NCI-H2196 (cell line): ENCODE results near the gene FRMD1.

Experiments
- DNase-seq: peaks from one replicate; lab custom pipeline; 2025; ENCODE audit not compliant: unreplicated experiment; lab: John Stamatoyannopoulos, UW

The FRMD1 gene

GRCh38 chr6:168030218-168030746, 48.7 kb downstream of the FRMD1 start:
- no peak for DNase-seq

- DNase-seq, result no peak
Observed at GRCh38 chr6:168029459-168030217, 49.4 kb downstream of the FRMD1 start.

- no peak for DNase-seq
Observed at GRCh38 chr6:168028181-168028580, 50.8 kb downstream of the FRMD1 start.

GRCh38 chr6:168027521-168027920, 51.5 kb downstream of the FRMD1 start:
- DNase-seq, result no peak

GRCh38 chr6:168026925-168027324, 52.1 kb downstream of the FRMD1 start:
- no peak for DNase-seq

GRCh38 chr6:168025831-168026710, 52.9 kb downstream of the FRMD1 start:
- DNase-seq, result no peak

- no peak for DNase-seq
Observed at GRCh38 chr6:168024951-168025510, 54.0 kb downstream of the FRMD1 start.

- no peak for DNase-seq
Observed at GRCh38 chr6:168022488-168023321, 56.3 kb downstream of the FRMD1 start.

GRCh38 chr6:168021581-168021980, 57.4 kb downstream of the FRMD1 start:
- no peak for DNase-seq

- no peak for DNase-seq
Observed at GRCh38 chr6:168020242-168020641, 58.8 kb downstream of the FRMD1 start.

- DNase-seq, result no peak
Observed at GRCh38 chr6:168018664-168019063, 60.3 kb downstream of the FRMD1 start.

- no peak for DNase-seq
Observed at GRCh38 chr6:168017629-168018028, 61.4 kb downstream of the FRMD1 start.

- DNase-seq, result no peak
Observed at GRCh38 chr6:168016721-168017525, 62.1 kb downstream of the FRMD1 start.

- DNase-seq, result no peak
Observed at GRCh38 chr6:168016176-168016620, 62.8 kb downstream of the FRMD1 start.

- DNase-seq, result no peak
Observed at GRCh38 chr6:168015482-168016175, 63.4 kb downstream of the FRMD1 start.

GRCh38 chr6:168015009-168015408, 64.0 kb downstream of the FRMD1 start:
- DNase-seq, result no peak

GRCh38 chr6:168014428-168014827, 64.6 kb downstream of the FRMD1 start:
- no peak for DNase-seq

- DNase-seq, result no peak
Observed at GRCh38 chr6:168013250-168013915, 65.6 kb downstream of the FRMD1 start.
